SIG-M5 treated with dmso at 0.1 percent for 504 hours (cell line): ENCODE results near the gene ZDHHC11.

Experiments used
- DNase-seq: peaks from one replicate; lab custom pipeline; 2025; ENCODE audit not compliant: unreplicated experiment; lab: John Stamatoyannopoulos, UW

Gene ZDHHC11, protein sequence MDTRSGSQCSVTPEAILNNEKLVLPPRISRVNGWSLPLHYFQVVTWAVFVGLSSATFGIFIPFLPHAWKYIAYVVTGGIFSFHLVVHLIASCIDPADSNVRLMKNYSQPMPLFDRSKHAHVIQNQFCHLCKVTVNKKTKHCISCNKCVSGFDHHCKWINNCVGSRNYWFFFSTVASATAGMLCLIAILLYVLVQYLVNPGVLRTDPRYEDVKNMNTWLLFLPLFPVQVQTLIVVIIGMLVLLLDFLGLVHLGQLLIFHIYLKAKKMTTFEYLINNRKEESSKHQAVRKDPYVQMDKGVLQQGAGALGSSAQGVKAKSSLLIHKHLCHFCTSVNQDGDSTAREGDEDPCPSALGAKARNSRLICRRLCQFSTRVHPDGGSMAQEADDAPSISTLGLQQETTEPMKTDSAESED

DNA sequence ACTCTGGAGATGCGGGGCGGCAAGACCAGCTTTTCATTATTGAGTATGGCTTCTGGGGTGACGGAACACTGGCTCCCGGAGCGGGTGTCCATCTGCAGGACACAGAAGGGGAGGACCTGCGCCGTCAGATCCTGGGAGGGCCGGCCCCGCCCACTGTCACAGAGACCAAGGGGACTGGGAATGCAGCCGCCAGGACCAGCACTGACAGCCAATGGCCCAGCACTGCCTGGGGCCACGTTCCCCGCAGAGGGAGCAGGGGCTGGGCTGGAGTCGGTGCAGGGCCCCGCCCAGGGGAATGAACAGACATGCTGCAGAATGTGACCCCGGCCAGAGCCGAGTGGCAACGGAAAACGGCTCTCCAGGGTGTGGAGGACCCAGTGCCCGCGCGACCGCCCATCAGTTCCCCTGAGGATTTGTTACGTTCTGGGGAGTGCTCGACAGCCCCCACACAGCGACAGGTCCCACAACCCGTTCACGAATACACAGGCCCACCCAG lies at the start of gene ZDHHC11:
ZDHHC11 (minus strand) TSS at position 476 of the 496 bp plus-strand sequence; CDS start at position 92, 384 bp downstream.
- DNase-seq, result no peak

DNA sequence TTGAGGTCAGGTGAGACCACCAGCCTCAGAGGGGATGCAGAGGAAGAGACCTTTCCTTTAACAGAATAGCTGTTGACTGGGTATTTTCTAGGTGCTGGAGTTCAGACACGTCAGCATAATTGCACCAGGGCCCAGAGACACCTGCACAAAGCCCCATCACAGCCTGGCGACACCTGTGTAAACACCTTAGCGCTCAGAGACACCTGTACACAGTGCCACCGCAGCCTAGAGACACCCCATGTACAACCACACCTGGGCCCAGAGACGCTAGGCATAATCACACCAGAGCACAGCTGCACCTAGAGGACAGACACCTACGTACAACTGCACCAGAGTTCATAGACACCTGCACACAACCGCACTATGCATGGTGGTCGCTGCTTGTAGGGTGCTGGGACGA lies 42.9 kb upstream of the ZDHHC11 start:
- DNase-seq, result no peak

DNA sequence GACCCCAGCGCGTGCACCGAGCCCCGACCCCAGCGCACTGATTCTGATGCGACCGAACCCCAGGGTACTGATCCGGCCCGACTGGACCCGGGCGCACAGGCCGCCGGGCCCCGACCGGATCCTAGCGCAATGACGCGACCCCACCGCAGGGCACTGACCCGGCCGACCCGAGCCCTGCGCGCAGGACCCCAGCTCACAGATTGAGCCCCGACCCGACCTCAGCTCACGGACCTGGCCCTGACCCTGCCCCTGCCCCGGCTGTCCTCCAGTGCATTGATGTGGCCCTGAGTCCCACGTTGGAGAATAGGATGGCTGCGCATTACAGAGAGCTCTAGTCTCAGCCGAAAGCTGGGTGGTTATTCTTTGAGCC lies 42.3 kb upstream of the ZDHHC11 start:
- no peak for DNase-seq

DNA sequence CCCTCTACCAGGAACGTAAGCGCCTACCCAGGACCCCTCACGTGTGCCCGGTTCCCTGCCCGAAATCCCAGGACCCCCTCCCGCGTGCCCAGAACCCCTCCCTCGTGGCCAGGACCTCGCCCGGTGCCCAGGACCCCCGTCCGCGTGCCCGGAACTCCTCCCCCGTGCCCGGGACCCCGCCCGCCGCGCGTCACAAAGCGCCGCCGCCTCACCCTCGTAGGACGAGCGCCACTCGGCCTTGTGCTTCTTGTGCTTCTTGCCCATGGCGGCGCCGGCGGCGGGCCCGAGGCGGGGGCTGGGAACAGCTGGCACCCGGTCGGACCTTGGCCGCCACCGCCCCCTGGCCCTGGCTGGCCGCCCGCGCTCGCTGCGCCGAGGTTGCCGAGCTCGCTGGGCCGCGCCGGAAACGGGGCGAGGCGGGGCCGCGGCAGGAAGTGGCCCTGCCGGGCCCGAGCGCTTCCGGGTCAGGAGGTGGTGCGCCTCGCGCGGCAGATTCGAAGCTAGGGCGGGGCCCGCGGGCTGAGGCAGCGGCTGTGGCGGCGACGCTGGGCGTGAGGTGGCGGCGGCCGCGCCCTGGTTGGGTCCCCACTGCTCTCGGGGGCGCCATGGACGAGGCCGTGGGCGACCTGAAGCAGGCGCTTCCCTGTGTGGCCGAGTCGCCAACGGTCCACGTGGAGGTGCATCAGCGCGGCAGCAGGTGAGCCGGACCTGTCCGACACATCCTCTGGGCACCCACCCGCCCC lies 41.8 kb upstream of the ZDHHC11 start, which contains the start of the genes BRD9 and TRIP13:
BRD9 (minus strand) TSS at position 408 of the 743 bp plus-strand sequence; CDS start at position 264, 144 bp downstream.
TRIP13 (plus strand) TSS at position 491 of the 743 bp plus-strand sequence; CDS start at position 606, 115 bp downstream.
- peak; percentile 83 for DNase-seq

DNA sequence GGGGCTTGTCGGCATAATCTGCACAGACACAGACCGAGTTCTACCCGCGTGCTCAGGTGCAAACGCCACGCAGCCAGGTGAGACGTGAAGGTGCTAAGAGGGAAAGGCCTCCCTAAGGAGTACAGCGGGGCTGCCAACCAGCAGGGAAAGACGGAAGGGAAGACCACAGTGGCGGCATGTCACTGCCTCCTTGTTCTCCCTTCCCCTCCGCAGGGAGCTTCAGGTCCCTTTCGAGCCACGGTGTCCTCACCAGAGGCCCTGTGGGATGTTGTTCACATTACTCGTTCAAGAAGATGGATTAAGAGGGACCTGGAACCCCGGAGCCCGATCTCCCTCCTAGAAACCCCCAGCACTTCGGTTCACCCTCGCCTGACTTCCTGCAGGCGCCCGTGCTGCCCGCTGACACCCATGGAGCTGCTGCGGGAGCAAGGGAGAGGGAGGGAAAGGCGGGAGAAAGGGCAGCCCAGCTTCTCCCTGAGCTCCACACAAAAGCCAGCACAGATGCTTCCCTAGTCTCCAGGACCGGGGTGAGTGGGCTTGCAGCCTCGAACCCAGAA lies 41.1 kb upstream of the ZDHHC11 start:
- no peak for DNase-seq

DNA sequence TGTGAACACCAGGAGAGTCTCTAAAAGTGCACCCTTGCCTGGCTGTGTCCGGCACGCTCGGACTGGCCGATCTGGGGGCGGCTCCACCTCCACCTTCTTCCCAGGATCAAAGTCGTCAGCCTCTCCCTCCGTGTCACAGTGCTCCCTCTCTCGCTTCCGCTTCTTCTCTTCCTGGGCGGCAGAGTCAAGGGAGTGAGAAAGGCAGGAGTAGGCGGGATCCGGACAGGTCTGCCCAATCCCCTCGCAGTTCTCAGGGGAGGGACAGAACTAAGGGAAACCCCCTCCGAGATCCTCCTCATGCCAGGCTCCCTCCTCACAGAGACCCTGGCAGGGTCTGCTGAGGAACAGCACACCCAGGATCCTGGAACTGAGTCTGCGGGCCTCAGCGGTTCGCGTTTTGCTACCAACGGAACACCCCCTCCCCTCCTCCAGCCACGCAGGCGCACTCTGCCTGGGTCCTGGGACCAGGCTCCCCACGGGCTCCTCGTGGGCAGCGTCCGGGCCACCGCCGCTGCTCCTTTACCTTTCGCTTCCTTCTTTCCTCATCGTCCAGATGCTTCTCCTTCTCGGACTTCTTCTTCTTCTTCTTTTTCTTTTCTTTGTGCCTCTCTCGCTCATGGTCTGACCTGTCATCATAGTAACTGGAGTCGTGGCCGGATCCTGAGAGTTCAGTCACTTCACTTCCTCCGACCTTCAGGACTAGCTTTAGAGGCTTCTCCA lies 40.5 kb upstream of the ZDHHC11 start:
- peak; percentile 94 for DNase-seq

DNA sequence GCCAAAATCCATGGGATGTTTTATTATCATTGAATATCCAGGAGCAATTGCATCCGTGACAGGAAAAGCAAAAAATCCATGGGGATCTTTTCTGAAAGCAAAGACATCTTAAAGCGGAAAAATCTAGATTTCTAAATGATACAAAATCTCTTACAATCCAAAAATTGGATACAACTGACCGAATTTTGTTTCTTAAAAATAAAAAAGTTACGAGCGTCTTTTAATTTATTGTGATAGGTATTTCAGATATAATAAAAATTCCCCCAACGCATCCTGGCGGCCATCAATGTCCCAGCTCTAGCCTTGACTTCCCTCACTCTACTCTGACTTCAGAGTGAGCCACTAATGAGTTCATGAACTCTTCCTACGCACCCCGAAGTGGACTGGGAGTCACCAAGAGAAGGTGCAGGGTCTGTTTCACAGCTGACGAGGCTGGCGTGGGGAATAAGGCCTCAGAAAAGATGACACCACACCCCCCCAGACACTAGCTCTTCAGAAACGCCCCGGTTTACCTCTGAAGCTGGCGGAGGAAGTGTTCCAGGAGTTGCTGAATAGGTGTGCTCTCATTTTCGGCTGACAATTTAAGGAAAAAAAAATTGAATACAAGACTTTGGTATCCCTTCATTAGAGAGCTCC lies 38.4 kb upstream of the ZDHHC11 start:
- DNase-seq, result no peak

DNA sequence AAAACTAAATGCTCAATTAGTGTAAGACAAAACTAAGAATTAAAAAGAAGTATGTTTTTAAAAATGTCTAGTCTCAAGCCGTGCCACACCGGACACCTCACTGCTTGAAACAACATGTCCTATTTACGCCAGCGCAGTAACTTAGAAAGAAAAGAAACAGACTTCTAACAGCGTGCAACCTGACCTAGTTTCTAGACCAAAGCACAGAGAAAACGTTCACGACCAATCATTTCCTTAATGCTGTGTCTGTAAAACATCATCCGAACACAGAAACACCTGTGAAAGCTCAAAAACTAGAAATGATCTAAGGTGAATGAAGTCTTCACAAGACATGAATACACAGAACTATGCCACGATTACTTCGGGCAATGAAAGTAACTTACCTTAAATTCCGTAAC lies 37.9 kb upstream of the ZDHHC11 start:
- DNase-seq, result no peak

DNA sequence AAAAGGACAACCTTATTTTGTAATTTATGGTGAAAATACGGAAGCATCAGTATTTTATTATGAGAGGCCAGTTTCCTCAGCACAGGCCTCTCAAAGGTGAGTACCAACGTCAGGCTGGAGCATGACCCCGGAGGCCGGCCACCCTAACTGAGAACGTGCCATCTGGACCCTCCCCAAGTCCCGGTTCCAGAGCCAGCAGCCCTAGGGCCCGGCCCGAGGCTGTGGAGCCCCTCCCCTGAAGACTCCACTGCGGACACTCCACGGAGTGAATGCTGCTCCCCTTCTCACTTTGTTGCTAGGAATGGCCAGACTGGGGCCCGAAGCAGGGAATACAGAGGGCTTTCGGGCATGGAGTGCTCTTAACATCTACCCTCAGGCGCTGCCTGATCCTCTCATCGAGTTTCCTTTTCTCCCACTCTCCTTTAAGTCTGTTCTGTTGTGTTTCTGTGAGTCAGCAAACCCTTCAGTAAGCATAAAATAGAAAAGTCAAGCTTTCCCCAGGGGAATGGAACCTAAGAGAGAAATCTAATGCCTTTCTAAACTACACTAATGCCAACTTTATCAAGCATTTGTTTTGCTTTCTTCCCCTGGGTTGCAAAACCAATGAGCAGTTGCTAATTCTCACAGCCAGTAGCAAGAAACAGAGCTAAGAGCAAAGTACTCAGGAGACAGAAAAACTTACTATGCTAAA lies 37.3 kb upstream of the ZDHHC11 start:
- no peak for DNase-seq

DNA sequence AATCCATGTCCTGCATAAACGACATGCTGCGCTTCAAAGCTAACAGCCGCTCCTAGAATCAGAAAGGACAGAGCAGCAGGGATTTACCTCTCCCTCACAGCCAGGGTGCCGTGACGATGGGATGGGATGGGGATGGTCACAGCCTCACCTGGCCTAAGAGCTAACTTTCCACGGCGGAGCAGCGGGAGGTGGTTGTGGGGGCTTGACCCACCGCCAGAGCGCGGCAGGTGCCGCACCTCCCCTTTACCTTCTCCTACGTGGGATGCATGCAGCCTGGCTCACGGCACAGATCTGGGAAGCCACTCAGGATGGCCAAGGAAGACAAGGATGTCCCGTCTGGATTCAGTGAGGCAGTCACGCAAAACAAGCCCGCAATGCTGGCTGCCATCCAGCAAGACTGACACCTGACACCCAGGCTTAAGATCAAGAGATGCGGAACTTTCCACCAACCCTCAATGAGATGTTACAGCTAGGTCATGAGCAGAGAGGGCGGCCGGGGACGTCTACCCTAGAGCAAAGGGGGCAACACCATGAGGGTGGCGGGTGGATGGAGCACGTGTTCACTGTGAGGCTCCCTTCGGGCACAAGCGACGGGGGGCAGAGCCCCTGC lies 36.0 kb upstream of the ZDHHC11 start:
- DNase-seq, result no peak

DNA sequence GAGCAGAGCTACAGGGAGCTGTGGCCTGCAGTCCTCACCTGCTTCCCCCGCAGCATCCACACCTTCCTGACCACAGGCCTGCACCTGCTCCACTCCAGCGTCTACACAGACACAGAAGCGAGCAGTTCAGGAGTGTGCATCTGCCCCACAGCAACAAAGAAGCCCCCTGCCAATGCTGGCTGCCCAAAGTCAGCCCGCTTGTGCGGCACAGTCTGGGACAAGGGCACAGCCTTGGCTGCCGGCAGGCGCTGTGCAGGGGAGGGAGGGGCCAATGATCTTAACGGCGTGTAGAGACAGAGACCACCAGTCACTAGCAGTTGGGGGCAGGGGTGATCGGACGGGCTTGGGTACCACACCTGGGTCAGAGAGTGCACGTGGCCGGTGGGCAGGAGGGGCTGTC lies 35.2 kb upstream of the ZDHHC11 start:
- DNase-seq, result no peak

DNA sequence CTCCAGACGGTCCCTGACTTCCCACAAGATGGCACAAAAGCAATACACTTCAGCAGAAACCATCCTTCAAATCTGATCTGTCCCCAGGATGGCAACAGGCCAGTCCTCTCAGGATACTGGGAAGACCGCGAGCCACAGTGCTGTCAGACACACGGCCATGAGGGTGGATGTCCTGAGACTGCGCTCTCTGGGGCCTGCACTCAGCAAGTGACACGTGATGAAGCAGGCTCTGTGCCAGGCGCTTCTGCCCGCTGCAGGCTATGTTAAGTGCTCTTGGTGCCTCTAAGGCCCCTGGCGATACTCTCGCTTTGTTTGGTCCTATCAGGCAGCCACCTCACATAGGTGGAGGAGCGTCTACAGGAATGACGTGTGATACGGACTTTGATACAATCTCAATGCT lies 34.7 kb upstream of the ZDHHC11 start:
- no peak for DNase-seq

DNA sequence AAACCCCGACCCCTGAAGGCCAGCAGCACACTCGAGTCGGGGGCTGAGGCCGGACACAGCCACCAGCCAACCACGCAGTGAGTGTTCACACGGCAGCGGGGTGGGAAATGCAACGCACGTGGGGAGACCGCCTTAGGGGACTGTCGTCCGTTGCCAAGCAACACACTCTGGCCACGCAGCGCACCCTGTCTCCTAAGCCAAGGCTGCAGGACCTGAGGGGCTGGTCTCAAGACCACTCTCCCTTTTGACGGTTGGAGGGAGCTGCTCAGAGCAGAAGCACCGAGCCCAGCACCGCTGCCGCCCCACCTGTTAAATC lies 34.3 kb upstream of the ZDHHC11 start:
- no peak for DNase-seq

DNA sequence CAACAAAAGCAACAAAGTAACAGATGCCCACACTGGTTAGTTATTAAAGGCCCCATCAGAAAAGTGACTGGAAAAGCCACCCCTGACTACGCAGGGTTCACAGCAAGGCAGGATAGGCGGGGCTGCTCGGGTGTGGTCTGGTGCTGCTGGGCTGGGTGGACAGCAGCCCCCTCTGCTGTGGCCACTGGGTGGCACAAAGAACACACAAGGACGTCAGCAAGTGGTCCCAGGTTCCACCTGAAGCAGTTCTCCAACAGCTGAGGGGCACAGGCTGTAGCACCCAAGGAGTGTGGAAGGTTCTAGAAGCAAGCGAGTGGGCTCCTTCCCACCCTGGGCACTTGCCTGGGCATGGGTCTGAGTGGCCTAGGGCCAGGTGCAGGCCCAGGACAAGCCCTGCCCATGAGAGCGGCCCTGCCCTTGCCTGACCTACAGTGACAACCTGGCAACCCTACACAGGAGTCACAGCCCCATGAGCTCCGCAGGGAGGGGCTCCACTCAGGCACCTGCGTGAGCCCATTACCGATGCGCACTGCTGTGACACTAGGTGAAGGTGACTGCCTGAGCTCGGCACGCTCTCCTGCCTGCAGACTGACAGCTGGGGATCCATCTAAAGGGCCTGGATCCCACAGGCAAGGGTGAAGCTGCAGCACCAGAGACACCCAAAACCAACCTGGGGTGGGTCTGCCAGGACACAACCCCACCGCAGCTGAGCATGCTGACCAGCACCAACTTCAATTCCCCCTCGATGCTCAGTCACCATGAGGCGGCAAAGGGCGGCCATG lies 33.8 kb upstream of the ZDHHC11 start:
- no peak for DNase-seq

DNA sequence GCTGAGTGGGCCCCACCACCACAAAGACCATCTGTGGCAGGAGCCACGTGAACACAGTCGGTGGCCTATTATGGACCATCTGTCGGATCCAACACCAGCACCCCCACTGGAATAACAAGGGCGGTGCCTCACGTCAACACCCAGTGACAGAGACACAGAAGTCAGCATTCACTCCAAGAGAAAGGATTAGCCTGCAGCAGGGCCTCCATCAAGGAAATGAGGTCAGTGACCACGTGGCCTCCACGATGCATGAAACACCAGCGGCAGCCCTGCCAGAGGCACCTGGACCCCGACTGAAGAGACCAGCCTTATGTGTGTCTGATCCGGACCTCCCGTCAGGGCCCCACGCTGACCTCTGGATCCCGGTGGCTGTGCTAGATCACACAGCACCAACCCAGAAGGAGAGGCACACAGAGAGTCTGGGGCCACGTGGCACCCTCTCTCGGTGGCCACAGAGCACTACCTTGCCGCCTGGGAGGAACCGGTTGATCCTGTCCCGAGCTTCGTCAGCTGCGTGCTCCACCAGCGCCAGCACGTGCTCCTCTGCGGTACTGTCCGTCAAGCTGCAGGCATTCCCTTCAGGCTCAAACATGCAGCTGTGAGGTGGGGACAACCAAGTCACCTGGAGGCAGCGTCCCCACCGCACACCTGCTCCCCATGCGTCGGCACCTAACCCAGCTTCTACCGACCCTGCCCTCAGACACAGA lies 32.8 kb upstream of the ZDHHC11 start:
- no peak for DNase-seq

DNA sequence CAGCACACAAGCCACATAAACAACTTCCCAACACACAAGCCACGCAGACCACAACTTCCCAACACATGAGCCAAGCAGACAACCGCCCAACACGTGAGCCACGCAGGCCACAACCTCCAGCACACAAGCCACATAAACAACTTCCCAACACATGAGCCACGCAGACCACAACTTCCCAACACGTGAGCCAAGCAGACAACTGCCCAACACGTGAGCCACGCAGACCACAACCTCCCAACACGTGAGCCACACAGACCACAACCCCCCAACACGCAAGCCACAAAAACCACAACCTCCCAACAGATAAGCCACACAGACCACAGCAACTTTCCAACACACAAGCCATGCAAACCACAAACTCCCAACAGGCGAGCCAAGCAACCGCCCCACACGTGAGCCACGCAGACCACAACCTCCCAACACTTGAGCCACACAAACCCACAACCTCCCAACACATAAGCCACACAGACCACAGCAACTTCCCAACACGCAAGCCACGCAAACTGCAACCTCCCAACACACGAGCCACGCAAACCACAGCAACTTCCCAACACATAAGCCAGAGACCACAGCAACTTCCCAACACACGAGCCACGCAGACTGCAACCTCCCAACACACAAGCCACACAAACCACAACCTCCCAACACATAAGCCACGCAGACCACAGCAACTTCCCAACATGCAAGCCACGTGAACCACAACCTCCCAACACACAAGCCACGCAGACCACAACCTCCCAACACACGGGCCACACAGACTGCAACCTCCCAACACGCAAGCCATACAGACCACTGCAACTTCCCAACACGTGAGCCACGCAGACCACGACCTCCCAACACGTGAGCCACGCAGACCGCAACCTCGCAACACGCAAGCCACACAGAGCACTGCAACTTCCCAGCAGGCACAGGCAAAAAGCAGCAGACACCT lies 31.7 kb upstream of the ZDHHC11 start:
- DNase-seq, result no peak

DNA sequence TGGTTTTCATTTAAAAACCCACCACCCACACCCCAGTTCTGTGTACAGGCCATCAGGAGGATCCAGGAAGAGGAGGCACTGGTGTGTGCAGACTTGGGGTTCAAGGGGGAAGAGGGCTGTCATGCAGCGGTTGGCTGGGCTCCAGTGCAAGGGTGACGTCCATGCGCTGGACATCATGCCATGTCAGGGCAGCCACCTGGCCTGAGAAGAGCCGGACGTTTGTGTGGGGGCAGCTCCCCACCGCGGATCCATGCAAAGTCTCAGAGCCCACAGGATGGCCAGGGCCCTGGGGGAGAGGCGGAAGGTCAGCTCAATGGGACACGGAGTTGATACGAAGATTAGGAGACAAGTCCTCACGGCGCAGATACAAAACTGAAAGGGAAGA lies 30.8 kb upstream of the ZDHHC11 start:
- no peak for DNase-seq
